ENCODE results near the gene KIAA0232.

KIAA0232 gene

GRCh38 chr4:6896035-6896434, 113.5 kb downstream of the KIAA0232 start:
- no peak for TF ChIP-seq POU6F1 (CRISPR knock-in tag; IDR thresholded peaks at IDR 0.05; ENCODE audit: borderline replicate concordance, low read depth)
- no peak for TF ChIP-seq CSRNP3 (CRISPR knock-in tag; IDR thresholded peaks at IDR 0.05)
- no peak for TF ChIP-seq SNAI2 (CRISPR knock-in tag; IDR thresholded peaks at IDR 0.05)
- no peak for TF ChIP-seq TOX (CRISPR knock-in tag; IDR thresholded peaks at IDR 0.05; ENCODE audit: borderline replicate concordance)
- no peak for TF ChIP-seq ZNF8 (CRISPR knock-in tag; IDR thresholded peaks at IDR 0.05)
- TF ChIP-seq BACH2 (CRISPR knock-in tag; IDR thresholded peaks at IDR 0.05; ENCODE audit: borderline replicate concordance), result no peak
- TF ChIP-seq, protein P1, sequence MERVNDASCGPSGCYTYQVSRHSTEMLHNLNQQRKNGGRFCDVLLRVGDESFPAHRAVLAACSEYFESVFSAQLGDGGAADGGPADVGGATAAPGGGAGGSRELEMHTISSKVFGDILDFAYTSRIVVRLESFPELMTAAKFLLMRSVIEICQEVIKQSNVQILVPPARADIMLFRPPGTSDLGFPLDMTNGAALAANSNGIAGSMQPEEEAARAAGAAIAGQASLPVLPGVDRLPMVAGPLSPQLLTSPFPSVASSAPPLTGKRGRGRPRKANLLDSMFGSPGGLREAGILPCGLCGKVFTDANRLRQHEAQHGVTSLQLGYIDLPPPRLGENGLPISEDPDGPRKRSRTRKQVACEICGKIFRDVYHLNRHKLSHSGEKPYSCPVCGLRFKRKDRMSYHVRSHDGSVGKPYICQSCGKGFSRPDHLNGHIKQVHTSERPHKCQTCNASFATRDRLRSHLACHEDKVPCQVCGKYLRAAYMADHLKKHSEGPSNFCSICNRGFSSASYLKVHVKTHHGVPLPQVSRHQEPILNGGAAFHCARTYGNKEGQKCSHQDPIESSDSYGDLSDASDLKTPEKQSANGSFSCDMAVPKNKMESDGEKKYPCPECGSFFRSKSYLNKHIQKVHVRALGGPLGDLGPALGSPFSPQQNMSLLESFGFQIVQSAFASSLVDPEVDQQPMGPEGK (CRISPR knock-in tag; IDR thresholded peaks at IDR 0.05; ENCODE audit: borderline replicate concordance), result no peak
- TF ChIP-seq ARNTL (CRISPR knock-in tag; IDR thresholded peaks at IDR 0.05; ENCODE audit: borderline replicate concordance, low read depth), result no peak
- TF ChIP-seq OSR1 (CRISPR knock-in tag; IDR thresholded peaks at IDR 0.05), result no peak
- TF ChIP-seq CREB5 (CRISPR knock-in tag; IDR thresholded peaks at IDR 0.05; ENCODE audit: low read depth), result no peak
- no peak for TF ChIP-seq PPARA (CRISPR knock-in tag; IDR thresholded peaks at IDR 0.05; ENCODE audit: borderline replicate concordance)
- TF ChIP-seq TSHZ2 (CRISPR knock-in tag; IDR thresholded peaks at IDR 0.05), result no peak
- no peak for TF ChIP-seq GLIS3 (CRISPR knock-in tag; IDR thresholded peaks at IDR 0.05)
- no peak for TF ChIP-seq ZNF565 (CRISPR knock-in tag; conservative IDR thresholded peaks at IDR 0.05; ENCODE audit: low read depth)
- ATAC-seq, result no peak

DNA sequence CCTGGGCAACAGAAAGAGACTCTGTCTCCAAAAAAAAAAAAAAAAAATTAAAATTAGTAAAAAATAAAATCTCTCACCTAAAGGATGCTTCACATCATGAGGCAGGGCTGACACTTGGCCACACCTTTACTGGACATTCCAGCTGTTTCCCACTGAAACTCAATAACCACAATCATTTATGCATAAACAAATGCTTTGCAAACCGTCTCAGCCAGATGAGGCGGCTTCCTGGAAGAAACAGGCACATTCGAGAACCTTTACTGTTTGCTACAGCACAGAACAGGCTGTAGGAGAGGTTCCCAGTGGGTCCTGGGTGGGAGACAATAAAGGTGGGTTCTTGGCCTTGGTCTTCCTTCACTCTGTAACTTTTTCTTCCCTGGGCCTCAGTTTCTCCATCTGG, 116.2 kb downstream of the KIAA0232 start:
- TF ChIP-seq ZC3H10 (CRISPR knock-in tag; IDR thresholded peaks at IDR 0.05) (no peak), GLIS3 (CRISPR knock-in tag; IDR thresholded peaks at IDR 0.05) (no peak), BACH2 (CRISPR knock-in tag; IDR thresholded peaks at IDR 0.05; ENCODE audit: borderline replicate concordance) (no peak), TOX (CRISPR knock-in tag; IDR thresholded peaks at IDR 0.05; ENCODE audit: borderline replicate concordance) (no peak), CREB5 (CRISPR knock-in tag; IDR thresholded peaks at IDR 0.05; ENCODE audit: low read depth) (no peak), TSHZ2 (CRISPR knock-in tag; IDR thresholded peaks at IDR 0.05) (no peak), OSR1 (CRISPR knock-in tag; IDR thresholded peaks at IDR 0.05) (no peak), ZFP30 (CRISPR knock-in tag; IDR thresholded peaks at IDR 0.05) (no peak), TCF4 (CRISPR knock-in tag; IDR thresholded peaks at IDR 0.05; ENCODE audit: borderline replicate concordance) (no peak), SNAI2 (CRISPR knock-in tag; IDR thresholded peaks at IDR 0.05) (no peak), ZNF565 (CRISPR knock-in tag; conservative IDR thresholded peaks at IDR 0.05; ENCODE audit: low read depth) (no peak), RARB (CRISPR knock-in tag; IDR thresholded peaks at IDR 0.05) (no peak), ESRRG (CRISPR knock-in tag; IDR thresholded peaks at IDR 0.05) (no peak), ZNF70 (CRISPR knock-in tag; IDR thresholded peaks at IDR 0.05) (no peak)
- no peak for ATAC-seq

All from SK-N-SH treated with all-trans-retinoic acid at 6 μM for 48 hours (cell line).